ENCODE data around the gene SLC22A16. TPM values are rescaled to one million over a fixed set of nuclear protein-coding genes. Genes with fewer than 3 reads are reported as not detected.
"Not testable (repeated sequence)": the region's sequence is repeated elsewhere in the genome, so short reads cannot be mapped to it uniquely, and the experiment has no call there.

SLC22A16 gene
- polyA plus RNA-seq, result under 1 TPM in 2 of 3 donors, not detected in 1; 0.08 to 0.21 TPM

GRCh38 chr6:110476046-110476849 lies at the start of gene SLC22A16:
Gene SLC22A16, minus strand, starts transcription at chr6:110476613. Its CDS starts 39 bp downstream, at chr6:110476574.
- WGBS, 3 donors, result 3 to 5% (median 4%) methylated on average over 65 to 84 of the region's 85 CpGs
- no peak within 1 kb of the TSS for H3K27ac ChIP-seq (ENCODE audit: low read depth, low read length)

DNA sequence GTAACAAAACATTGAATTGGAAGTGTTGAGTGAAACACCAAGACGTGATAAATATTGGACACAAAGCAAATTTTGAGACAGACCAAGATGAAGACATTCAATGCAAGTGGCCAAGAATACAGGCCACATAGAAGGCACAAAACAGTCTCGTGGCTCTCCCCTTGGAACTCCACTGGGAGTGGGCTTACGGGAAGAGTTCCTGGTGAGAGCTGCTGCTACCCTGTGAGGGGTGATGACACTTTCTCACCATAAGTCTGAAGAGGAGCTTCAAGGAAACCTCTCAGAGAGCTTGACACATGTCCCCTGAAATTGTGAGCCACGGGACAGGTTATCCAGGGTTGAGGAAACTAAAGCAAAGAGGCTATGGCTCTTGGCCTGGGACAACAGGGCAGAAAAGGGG lies 48.6 kb upstream of the SLC22A16 start:
- WGBS, 3 donors, result 60 to 89% (median 69%) methylated on average over 4 of the region's 4 CpGs

GRCh38 chr6:110524305-110524704 lies 47.9 kb upstream of the SLC22A16 start:
- 68 to 79% (median 76%) methylated on average over 2 of the region's 2 CpGs for whole genome bisulfite sequencing, 3 donors
- H3K27ac ChIP-seq (ENCODE audit: low read depth, low read length), result no peak overlapping the region

More for the DNA sequence above, 48.6 kb upstream of the SLC22A16 start:
- no peak overlapping the region for H3K27ac ChIP-seq (ENCODE audit: low read depth, low read length)

DNA sequence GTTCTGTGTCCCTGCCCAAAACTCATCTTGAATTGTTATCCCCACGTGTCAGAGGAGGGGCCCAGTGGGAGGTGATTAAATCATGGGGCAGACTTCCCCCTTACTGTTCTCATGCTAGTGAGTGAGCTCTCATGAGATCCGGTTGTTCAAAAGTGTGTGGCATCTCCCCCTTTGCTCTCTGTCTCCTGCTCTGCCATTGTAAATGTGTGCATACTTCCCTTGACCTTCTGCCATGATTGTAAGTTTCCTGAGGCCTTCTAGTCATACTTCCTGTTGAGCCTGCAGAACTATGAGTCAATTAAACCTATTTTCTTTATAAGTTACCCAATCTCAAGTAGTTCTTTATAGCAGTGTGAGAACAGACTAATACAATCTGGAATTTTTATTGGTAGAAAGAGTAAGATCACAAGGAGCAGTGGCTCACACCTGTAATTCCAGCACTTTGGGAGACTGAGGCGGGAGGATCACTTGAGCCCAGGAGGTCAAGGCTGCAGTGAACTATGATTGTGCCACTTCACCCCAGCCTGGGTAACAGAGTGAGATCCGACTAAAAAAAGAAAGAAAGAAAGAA lies 47.1 kb upstream of the SLC22A16 start:
- WGBS, 3 donors, result 73 to 82% (median 78%) methylated on average over 4 of the region's 4 CpGs
- no peak overlapping the region for H3K27ac ChIP-seq (ENCODE audit: low read depth, low read length)

DNA sequence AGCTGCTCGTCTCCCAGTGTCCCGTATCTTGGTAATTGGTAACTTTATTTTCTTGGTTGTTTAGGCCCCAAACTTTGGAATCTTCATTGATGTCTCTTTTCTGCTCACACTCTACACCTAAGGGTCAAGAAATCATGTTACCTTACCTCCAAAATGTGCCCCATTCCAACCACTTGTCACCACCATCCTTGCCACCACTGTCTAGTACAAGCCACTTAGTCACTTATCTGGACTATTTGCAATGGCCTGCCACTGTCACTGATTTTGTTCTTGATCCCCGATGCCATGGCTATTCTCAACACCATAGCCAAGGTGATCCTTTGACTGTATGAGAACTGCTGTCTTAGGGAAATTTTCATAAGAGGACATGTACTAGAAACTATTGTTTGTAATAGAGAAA lies 46.0 kb upstream of the SLC22A16 start:
- no peak overlapping the region for H3K27ac ChIP-seq (ENCODE audit: low read depth, low read length)
- 92 to 98% (median 96%) methylated on average over 3 of the region's 3 CpGs for WGBS, 3 donors

GRCh38 chr6:110520992-110521543 lies 44.7 kb upstream of the SLC22A16 start:
- H3K27ac ChIP-seq (ENCODE audit: low read depth, low read length), result no peak overlapping the region
- 76 to 88% (median 83%) methylated on average over 17 of the region's 17 CpGs for WGBS, 3 donors

DNA sequence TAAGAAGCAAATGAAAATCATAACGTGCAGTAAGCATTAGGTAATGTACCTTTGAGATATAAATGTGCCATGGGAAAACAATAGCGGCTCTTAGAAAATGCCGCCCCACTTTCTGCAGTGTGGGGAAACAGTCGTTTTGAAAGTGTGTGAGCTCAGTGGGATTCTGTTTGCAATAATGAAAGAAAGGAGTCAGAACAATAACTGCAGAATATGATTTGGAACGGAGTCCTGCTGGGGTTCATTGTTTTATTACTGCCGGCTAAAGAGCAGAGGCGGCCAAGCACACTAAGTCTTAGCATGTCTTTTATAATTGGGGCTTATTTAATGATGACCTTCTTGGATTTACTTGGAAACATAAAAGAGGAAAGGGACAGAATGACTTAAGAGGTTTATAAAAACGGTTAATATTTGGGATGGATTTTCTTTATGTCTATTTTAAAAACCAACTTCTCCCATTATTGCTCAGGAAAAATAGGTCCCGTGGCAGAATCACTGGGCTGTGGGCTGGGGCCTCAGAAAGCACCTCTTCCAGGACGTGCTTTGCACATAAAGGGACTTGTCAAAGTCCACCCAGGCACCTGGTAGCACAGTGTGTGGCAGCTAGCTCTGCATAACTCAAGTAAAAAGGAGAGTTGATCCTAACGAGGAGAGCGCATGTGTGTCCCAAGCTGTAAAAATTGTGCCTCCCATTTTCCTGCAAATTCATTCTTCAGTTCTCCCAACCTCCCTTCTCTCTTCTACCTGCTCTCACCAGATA lies 44.0 kb upstream of the SLC22A16 start:
- H3K27ac ChIP-seq (ENCODE audit: low read depth, low read length), result no peak overlapping the region
- WGBS, 3 donors, result 70 to 84% (median 78%) methylated on average over 12 of the region's 12 CpGs

DNA sequence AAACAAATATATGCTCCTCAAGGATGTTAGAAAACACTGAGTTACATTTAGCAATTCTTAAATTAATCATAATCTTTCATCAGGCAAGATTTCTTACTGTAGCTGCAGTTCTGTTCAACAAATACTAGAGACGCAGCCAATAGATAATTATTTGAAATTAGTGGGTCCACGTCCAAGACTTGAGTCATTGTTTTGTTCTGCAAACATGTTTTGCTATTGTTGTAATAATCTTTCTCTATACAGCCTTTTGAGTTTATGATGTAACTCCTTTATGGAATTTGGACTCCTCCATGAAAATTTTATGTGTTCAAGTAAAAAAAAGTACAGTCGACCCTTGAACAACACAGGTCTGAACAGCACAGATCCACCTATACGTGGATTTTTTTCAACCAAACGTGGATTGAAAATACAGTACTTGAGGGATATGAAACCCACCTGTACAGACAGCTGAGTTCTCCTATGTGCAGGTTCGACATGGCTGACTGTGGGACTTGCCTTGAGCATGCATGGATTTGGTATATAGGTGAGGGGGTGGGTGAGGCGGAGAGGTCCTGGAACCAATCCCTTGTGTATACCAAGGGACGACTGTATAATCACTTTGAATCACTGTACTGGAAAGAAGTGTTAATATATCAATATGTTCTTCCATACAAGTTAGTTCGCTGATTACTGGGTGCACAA lies 41.3 kb upstream of the SLC22A16 start:
- WGBS, 3 donors, result 56 to 66% (median 61%) methylated on average over 9 of the region's 9 CpGs
- no peak overlapping the region for H3K27ac ChIP-seq (ENCODE audit: low read depth, low read length)

GRCh38 chr6:110517034-110517433 lies 40.6 kb upstream of the SLC22A16 start:
- no peak overlapping the region for H3K27ac ChIP-seq (ENCODE audit: low read depth, low read length)

DNA sequence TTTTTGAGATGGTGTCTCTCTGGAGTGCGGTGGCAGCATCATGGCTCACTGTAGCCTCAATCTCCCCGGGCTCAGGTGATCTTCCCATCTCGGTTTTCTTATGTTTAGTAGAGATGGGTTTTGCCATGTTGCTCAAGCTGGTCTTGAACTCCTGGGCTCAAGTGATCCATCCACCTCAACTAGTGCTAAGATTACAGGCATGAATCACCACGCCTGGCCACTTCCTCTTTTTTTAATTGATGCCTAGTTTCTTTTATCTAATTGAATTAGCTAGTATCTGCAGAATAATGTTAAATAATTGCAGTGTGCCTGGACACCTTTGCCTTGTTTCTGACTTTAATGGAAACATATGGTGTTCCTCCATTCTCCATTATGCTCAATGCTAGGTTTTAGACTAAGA lies 38.4 kb upstream of the SLC22A16 start:
- no peak overlapping the region for H3K27ac ChIP-seq (ENCODE audit: low read depth, low read length)
- 56 to 82% (median 71%) methylated on average over 4 of the region's 4 CpGs for WGBS, 3 donors

More at GRCh38 chr6:110517034-110517433, 40.6 kb upstream of the SLC22A16 start:
- 25 to 66% (median 61%) methylated on average over 2 of the region's 2 CpGs for WGBS, 3 donors

DNA sequence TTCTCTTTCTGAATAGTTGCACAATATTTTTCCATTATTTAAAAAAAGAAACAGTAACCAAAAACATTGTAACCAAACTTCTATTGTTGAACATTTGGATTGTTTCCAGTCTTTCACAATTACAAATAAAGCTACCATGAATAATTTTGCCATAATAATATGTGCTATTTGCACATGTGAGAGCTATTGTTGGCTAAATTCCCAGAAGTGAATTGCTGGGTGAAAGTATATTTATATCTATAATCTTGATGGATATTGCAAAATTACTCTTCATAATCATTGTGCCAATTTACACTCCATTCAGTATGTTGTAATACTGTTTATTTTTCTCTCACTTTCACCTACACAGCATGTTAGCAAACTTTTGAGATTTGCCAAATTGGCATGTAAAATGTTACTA lies 36.6 kb upstream of the SLC22A16 start:
- H3K27ac ChIP-seq (ENCODE audit: low read depth, low read length), result no peak overlapping the region

DNA sequence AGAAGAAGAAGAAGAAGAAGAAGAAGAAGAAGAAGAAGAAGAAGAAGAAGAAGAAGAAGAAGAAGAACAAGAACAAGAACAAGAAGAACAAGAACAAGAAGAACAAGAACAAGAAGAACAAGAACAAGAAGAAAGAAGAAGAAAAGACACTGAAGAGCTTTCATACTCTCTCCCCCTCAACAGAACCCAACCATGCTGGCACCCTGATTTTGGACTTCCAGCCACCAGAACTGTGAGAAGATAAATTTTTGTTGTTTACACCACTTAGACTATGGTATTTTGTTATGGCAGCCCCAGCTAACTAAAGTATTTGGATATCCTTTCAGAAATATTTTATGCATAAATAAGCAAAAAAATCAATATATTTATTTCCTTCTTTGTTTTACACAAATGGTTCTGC lies 36.1 kb upstream of the SLC22A16 start:
- not testable (repeated sequence) for H3K27ac ChIP-seq (ENCODE audit: low read depth, low read length)

GRCh38 chr6:110511401-110511800 lies 35.0 kb upstream of the SLC22A16 start:
- WGBS, 3 donors, result 96% methylated on average over 1 of the region's 1 CpG
- H3K27ac ChIP-seq (ENCODE audit: low read depth, low read length), result no peak overlapping the region

DNA sequence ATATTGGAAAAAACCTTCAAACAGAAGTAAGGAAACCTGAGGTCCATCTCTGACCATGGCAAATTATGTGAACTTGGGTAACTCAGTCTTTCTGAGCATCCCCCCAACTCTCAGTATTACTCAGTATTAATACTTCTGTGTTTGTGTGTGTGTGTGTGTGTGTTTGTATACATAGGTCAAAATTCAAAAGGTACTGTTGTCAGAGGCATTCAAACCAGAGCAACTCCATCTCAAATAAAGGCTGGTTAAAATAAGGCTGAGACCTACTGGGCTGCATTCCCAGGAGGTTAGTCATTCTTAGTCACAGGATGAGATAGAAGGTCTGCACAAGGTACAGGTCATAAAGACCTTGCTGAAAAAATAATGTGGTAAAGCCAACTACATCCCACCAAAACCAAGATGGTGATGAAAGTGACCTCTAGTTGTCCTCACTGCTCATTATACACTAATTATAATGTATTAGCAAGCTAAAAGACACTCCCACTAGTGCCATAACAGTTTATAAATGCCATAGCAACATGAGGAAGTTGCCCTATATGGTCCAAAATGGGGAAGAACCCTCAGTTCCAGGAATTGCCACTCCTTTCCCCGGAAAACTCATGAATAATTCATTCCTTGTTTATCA lies 33.3 kb upstream of the SLC22A16 start:
- no peak overlapping the region for H3K27ac ChIP-seq (ENCODE audit: low read depth, low read length)
- WGBS, 3 donors, result 79 to 97% (median 84%) methylated on average over 1 of the region's 1 CpG

DNA sequence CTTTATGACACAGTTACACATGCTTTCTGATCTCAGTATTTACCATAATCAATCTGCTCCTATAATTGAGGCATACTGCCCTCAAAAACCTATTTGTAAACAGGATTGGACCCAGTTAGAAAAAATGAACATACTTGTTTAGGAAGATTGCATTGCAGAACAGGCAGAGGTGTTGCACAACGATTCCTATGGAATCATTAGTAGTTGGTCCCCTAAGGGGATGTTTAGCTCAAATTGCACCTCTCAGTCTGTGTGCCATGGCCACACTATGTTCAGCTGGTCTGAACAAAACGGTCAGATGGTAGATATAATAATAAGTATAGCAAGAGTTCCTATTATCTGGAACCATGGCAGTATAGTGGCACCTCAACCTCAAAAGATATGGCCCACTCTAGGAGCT lies 28.5 kb upstream of the SLC22A16 start:
- 75 to 87% (median 82%) methylated on average over 2 of the region's 2 CpGs for whole genome bisulfite sequencing, 3 donors

DNA sequence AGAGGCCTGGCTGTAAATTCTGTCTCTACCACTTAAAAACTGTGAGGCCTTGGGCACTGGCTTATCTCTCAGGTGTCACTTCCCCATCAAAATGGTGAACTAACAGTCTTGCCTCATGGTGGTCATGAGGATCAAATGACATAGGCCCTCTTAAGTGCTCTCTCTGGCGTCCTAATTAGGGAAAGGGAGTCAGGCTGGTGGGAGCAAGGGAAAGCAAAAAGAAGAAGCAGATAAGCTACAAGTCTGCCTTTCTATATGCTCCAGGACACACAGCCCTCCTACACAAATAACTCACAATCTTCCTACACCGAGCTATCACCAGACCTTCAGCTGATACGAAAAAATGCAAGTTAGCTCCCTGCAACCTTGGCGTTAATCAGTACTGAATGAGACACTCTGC lies 19.5 kb upstream of the SLC22A16 start:
- no peak overlapping the region for H3K27ac ChIP-seq (ENCODE audit: low read depth, low read length)
- WGBS, 3 donors, result 68 to 76% (median 74%) methylated on average over 4 of the region's 4 CpGs

More for the DNA sequence above, 28.5 kb upstream of the SLC22A16 start:
- not testable (repeated sequence) for H3K27ac ChIP-seq (ENCODE audit: low read depth, low read length)

GRCh38 chr6:110493253-110493800 lies 16.9 kb upstream of the SLC22A16 start:
- H3K27ac ChIP-seq (ENCODE audit: low read depth, low read length), result no peak overlapping the region
- WGBS, 3 donors, result 87 to 94% (median 89%) methylated on average over 9 of the region's 9 CpGs

DNA sequence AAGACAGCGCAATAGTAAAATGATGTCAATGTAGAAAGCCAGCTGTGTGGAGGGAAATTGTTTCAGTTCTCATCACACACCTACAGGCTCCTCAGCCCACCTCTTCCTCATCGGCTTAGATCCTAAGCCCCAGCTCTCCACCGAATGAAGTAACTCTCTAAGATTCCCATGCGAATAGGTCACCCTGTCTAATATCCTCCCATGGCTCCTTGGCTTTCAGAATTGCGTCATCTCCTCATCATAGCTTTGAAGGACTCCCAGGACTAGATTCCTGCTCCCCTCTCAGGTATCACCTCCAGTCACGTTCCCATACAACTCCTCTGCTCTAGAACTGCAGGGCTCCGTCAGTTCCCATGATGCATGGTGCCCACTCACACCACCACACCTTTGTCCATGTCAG lies 16.2 kb upstream of the SLC22A16 start:
- H3K27ac ChIP-seq (ENCODE audit: low read depth, low read length), result no peak overlapping the region
- WGBS, 3 donors, result 59 to 83% (median 73%) methylated on average over 7 of the region's 7 CpGs
